Glomerular visceral epithelial cell (primary cell): ENCODE measurements around the gene GTF3A.
A peak's percentile ranks its signal among the peaks of the same experiment; 100 is the strongest.

ENCODE experiments used
- DNase-seq: peaks from one replicate; pipeline ENCODE4 v3.0.0-alpha.2; 2016; ENCODE audit errors: extremely low spot score

The GTF3A gene

GRCh38 chr13:27405546-27406134, 18.8 kb upstream of the GTF3A start:
- no peak for DNase-seq

GRCh38 chr13:27406178-27406939, 18.1 kb upstream of the GTF3A start:
- peak; percentile 41 for DNase-seq

GRCh38 chr13:27408074-27408473, 16.3 kb upstream of the GTF3A start:
- DNase-seq, result no peak

GRCh38 chr13:27409013-27409412, 15.4 kb upstream of the GTF3A start:
- no peak for DNase-seq

- no peak for DNase-seq
Measured at GRCh38 chr13:27411341-27411740, 13.1 kb upstream of the GTF3A start.

- DNase-seq, result no peak
Measured at GRCh38 chr13:27415116-27415515, 9.3 kb upstream of the GTF3A start.

GRCh38 chr13:27419328-27419727, 5.1 kb upstream of the GTF3A start:
- no peak for DNase-seq

- DNase-seq, result no peak
Measured at GRCh38 chr13:27421101-27421871, 3.1 kb upstream of the GTF3A start.

GRCh38 chr13:27423333-27423732, 1.1 kb upstream of the GTF3A start:
- no peak for DNase-seq

GRCh38 chr13:27425158-27425917, 919 bp downstream of the GTF3A start:
- DNase-seq, result peak; percentile 27

GRCh38 chr13:27425918-27426630, 1.7 kb downstream of the GTF3A start:
- peak; percentile 84 for DNase-seq

GRCh38 chr13:27427641-27428040, 3.2 kb downstream of the GTF3A start:
- DNase-seq, result no peak

- DNase-seq, result no peak
Measured at GRCh38 chr13:27428160-27428559, 3.7 kb downstream of the GTF3A start.

- DNase-seq, result no peak
Measured at GRCh38 chr13:27432180-27432579, 7.8 kb downstream of the GTF3A start.

GRCh38 chr13:27432611-27433210, 8.3 kb downstream of the GTF3A start:
- no peak for DNase-seq

- DNase-seq, result no peak
Measured at GRCh38 chr13:27437126-27437525, 12.7 kb downstream of the GTF3A start.

GRCh38 chr13:27440408-27440807, 16.0 kb downstream of the GTF3A start:
- no peak for DNase-seq

GRCh38 chr13:27442071-27442647, 17.7 kb downstream of the GTF3A start:
- DNase-seq, result peak; percentile 64

GRCh38 chr13:27442797-27443196, 18.4 kb downstream of the GTF3A start:
- DNase-seq, result no peak

GRCh38 chr13:27446986-27447583, 22.7 kb downstream of the GTF3A start:
- DNase-seq, result no peak
